ENCODE results near the gene BPIFB3.

BPIFB3 gene

GRCh38 chr20:33015700-33016580, 37.8 kb upstream of the BPIFB3 start:
- DNase-seq (ENCODE audit: low read depth): no peak

DNA sequence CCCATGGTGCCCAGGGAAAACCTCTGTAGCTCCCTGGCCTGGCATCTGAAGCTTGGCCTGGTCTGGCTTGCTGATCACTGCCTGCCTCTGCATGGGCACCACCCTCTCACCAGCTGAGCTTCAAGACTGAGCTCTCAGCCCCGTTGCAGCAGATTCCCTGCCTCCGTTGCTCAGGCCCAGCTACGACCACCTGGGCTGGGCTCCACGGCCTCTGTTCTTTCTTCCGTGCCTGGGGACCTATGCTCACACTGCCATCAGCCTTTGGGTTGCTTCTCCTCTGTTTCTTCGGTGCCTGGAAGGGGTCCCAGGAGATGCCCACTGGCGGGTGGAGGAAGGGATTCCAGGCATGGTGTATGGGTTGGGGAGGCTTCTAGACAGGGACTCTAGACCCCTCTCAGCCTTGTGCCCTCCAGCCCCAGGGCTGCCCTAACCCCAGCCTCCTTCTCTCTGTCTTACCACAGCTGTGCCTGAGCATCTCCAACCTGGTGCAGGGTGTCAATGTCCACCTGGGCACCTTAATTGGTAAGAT, 37.1 kb upstream of the BPIFB3 start:
- no peak for DNase-seq (ENCODE audit: low read depth)

GRCh38 chr20:33017542-33017941, 36.2 kb upstream of the BPIFB3 start:
- DNase-seq (ENCODE audit: low read depth): no peak

DNA sequence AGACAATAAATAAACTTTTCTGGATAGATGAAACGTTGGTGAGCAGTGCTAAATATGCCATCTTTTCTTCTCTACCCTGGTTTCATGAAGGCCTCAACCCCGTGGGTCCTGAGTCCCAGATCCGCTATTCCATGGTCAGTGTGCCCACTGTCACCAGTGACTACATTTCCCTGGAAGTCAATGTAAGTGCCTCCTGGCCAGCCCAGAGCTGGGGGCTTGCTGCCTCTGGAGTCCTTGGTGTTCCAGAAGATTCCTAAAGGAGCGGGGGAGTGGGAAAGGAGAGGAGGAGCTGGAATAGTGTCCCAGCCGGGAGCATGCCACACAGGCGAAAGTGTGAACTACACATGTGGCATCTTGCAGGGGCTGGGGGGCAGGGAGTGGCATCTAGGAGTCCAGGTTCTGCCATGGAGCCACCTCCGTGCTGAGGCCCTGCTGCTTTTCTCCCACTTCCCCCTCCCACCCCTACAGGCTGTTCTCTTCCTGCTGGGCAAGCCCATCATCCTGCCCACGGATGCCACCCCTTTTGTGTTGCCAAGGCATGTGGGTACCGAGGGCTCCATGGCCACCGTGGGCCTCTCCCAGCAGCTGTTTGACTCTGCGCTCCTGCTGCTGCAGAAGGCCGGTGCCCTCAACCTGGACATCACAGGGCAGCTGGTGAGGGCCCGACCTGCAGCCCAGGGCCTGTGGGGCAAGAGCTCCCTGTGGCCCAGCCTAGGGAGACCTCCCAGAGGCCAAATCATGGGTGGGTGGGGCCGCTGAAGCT, 35.4 kb upstream of the BPIFB3 start:
- DNase-seq (ENCODE audit: low read depth): no peak

- no peak for DNase-seq (ENCODE audit: low read depth)
Measured at GRCh38 chr20:33019465-33020277, 34.0 kb upstream of the BPIFB3 start.

DNA sequence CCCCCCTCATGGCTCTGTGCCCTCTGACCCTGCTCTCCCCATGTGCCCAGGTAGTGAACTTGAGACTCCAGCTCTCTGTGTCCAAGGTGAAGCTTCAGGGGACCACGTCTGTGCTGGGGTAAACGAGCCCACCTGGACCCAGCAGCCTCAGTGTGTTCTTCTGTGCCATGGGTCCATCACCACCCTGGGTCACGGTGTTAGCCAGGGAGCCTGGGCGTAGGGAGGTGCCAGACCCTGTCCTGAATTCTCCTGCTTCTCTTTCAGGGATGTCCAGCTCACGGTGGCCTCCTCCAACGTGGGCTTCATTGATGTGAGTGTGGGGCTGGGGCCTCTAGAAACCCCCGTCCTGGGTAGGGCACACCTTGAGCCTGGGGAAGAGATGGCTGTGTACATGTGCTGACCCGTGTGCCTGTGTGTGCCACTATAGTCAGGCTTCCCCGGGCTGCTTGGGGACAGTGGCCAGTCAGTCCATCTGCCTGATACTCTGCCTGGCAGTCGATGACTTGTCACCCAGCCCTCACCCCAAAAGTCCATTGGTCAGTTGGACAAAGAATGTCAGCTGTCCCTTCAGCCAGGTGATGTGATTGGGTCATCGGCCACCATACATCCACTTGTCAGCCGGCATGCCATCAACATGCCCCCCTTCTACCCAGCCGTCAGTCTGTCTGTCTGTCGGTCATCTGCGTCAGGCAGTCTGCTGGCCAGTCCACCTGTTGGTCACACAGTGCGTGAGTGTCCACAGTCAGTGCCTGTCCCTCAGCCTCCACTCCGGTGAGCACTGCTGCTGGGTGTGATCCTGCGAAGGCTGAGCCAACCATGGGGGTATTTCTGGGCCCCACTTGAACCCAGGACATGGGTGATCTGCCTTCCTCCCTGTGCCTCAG, 33.2 kb upstream of the BPIFB3 start:
- no peak for DNase-seq (ENCODE audit: low read depth)

DNA sequence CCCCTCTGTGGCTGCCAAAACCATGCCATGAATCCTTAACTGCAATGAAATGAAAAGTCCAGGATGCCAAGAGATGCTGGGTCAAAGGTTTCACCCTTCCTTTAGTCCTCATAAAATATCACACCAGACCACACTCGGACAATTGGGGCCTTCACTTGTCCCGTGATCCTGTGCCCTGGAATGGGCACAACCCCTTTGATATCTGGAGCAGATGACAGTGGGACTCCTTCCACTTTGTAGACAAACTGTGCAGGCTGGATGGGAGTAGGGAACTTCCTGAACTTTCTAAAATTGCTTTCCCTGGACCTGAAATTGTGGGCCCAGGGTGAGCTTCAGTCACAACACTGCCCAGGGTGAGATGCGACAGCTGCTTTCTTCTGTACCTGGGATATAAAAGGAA, 31.8 kb upstream of the BPIFB3 start:
- no peak for DNase-seq (ENCODE audit: low read depth)

GRCh38 chr20:33022289-33022688, 31.4 kb upstream of the BPIFB3 start:
- DNase-seq (ENCODE audit: low read depth): no peak

- no peak for DNase-seq (ENCODE audit: low read depth)
Measured at GRCh38 chr20:33022694-33023438, 30.8 kb upstream of the BPIFB3 start.

- DNase-seq (ENCODE audit: low read depth): no peak
Measured at GRCh38 chr20:33023439-33024242, 30.1 kb upstream of the BPIFB3 start.

DNA sequence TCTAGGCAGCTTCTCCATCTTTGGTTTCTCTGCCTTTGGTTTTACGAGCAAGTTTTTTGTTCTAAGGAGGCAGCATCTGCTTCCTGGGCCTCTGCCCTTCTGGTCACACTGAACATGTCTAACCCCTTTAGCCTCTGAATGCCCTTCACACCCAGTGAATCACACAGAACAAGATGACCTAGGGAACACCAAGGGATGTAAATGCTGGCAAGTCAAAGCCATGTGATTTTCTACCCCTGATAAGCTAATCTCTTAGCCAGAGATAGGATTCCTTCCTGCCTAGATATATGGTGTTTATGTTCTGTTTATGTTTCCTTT, 29.5 kb upstream of the BPIFB3 start:
- no peak for DNase-seq (ENCODE audit: low read depth)

GRCh38 chr20:33024609-33025317, 28.9 kb upstream of the BPIFB3 start:
- no peak for DNase-seq (ENCODE audit: low read depth)

- no peak for DNase-seq (ENCODE audit: low read depth)
Measured at GRCh38 chr20:33025318-33025876, 28.3 kb upstream of the BPIFB3 start.

DNA sequence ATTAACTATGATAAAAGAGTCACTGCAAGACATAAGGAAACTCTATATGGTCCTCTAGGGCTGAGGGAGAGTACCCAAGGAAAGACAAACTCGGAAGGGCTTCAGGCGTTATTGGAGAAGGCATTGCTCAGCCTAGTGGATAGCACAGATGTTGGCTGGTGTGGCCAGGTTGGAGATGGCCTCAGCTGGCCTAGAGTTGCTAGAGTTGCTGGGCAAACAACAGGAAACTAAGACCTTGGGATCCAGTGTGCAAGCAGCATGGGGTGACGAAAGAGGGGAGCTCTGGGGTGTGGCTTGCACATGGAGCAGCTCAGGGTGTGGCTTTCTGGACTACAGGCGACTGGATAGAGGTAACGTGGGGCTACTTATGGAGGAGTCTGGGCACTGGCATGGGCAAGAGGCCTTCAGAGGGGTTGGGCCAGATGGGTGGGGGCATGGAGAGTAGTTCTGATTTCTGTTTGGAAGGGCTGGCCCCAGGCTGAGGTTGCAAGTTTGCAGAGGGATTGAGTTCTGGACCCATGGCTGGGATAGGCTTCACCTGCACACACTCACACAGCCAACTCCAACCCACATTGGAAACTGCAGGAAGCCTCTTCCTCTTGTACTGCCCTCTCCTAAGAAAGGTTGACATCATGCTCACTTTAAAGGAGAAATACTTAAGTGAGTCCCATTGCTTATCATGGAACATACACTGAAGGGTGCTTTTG, 27.5 kb upstream of the BPIFB3 start:
- DNase-seq (ENCODE audit: low read depth): no peak

DNA sequence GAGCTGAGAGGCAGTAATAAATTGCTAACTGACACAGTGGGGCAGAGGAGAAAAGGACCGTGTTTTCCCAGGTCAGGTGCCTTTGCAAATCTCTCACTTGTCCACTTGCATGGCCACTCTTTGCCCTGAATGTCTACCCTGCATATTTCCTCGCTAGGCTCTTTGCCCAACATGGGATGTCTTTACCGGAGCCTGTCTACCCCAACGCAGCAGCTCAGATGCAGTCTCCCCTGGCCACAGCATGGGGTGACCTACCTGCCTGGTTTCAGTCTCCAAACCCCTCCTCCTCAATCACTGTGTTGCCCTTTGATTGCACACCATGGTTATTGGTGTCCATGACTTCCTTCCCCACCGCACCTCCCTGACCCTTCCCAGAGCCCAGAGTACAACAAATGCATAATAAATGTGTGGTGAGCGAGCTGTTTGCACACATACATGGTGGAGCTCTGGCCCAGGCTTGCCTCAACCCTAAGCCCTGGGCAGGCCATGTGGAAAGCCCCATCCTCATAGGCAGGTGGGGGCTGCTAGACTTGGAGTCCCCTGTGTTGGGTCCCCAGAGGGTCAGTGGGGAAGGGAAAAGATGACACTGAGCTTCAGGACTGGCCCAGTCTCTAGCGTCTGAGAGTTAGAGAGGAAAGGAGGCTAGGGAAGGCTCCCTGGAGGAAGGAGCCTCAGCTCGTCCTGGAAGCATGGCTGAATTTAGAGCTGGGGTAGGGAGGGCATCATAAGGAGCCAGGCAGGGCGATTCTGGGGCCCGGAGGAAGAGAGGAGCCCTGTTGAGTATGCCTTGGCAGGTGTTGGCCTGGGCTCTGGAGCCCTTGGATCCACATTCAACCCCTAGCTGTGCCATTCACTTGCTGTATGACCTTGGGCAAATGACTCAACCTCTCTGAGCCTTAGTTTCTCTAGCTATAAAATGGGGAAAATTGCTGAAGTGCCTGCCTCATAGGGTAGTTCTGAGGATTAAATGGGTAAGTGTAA, 26.6 kb upstream of the BPIFB3 start:
- DNase-seq (ENCODE audit: low read depth): no peak
